NCI-H2107 treated with DMSO at 0.1 percent for 48 hours (cell line): ENCODE data around the gene ATP8B3.
"Not testable (repeated sequence)": the region's sequence is repeated elsewhere in the genome, so short reads cannot be mapped to it uniquely, and the experiment has no call there.

Experiments used
- DNase-seq: peaks from one replicate; lab custom pipeline; 2025; ENCODE audit not compliant: unreplicated experiment; lab: John Stamatoyannopoulos, UW

The ATP8B3 gene

DNA sequence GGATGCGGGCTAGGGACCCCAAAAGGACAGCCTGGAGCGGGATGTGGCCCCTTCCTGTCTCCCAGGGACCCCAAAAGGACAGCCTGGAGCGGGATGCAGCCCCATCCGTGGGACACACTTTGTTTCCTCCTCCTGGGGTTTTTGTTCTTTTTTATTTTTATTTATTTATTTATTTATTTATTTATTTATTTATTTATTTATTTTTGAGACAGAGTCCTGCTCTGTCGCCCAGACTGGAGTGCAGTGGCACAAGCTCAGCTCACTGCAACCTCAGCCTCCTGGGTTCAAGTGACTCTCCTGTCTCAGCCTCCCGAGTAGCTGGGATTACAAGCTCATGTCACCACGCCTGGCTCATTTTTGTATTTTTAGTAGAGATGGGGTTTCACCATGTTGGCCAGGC is 14.8 kb downstream of the ATP8B3 start:
- not testable (repeated sequence) for DNase-seq

DNA sequence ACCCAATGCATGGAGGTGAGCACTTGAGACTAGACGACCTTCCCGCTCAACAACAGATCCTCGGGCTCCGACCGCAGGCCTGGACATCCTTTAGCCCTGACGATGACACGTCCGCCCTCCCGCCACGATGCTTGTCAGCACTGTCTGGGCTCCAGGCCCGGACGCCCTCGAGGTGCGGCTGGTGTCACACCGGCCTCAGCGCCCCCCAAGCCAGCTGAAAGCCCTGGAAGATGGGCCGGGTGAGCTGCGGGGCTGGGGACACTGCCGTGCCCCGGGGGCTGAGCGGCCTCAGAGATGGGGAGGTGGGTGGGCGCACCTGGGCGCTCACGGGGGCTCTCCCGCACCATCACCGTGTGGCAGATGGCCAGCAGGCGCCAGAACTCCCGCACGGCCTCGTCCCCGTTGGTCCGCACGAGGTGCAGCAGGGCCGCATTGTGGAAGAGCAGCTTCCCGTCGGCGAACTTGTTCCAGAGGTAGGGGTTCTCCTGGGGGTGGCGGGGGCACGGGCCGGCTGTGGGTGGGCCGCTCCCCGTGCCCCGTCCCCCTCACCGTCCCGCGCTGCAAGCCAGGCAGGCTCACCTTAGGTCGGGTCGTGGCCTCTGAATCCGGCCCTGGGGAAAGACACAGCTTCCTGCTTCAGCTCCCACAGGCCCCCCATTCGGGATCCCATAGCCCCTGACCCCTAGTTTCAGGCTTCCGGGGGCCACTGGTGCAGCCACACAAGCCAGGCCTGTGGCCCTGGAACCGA is 15.5 kb downstream of the ATP8B3 start:
- no peak for DNase-seq

DNA sequence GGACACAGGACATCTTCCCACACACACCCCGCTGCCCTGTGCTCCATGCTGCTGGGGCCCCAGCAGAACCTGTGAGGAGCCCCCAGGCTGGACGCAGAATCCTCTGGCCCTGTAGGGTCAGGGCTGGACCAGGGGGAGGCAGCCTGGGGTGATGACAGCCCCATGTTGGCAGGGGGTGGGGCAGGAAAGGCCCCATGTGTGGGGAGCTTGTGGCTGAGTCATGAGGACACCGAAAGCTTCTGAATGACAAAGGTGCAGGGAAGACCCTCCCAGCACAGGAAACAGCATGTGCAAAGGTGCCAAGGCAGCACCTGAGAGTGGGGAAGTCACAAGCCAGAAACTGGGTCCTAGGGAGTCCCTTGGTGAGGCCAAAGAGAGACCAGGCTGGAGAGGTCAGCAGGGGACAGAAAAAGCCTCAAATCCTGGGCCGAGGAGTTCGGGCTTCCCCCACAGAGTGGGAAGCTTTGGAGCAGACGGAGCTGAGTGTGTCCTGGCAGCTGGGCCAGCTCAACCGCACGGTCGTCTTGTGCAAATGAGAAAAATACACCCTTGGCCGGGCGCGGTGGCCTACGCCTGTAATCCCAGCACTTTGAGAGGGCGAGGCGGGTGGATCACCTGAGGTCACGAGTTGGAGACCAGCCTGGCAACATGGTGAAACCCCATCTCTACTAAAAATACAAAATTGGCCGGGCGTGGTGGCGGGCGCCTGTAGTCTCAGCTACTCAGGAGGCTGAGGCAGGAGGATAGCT is 17.5 kb downstream of the ATP8B3 start:
- no peak for DNase-seq

DNA sequence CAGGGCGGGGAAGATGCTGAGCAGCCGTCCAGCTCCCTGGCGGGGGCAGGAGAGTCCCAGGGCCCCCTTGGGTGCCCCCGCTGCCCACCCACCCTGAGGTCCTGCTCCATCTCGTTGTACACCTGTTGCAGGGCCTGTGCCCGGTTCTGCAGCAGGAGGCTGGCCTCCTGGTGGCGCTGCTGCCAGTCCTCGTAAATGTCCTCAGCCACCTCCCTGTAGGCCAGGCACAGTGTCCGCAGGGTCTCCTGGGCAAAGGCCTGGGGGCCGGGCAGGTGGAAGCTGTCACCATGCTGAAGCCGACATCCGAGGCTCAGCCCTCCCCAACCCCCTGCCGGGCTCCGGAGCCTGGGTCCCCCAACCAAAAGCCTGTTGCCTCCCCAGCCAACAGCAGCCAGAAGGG is 20.2 kb downstream of the ATP8B3 start:
- DNase-seq: no peak

DNA sequence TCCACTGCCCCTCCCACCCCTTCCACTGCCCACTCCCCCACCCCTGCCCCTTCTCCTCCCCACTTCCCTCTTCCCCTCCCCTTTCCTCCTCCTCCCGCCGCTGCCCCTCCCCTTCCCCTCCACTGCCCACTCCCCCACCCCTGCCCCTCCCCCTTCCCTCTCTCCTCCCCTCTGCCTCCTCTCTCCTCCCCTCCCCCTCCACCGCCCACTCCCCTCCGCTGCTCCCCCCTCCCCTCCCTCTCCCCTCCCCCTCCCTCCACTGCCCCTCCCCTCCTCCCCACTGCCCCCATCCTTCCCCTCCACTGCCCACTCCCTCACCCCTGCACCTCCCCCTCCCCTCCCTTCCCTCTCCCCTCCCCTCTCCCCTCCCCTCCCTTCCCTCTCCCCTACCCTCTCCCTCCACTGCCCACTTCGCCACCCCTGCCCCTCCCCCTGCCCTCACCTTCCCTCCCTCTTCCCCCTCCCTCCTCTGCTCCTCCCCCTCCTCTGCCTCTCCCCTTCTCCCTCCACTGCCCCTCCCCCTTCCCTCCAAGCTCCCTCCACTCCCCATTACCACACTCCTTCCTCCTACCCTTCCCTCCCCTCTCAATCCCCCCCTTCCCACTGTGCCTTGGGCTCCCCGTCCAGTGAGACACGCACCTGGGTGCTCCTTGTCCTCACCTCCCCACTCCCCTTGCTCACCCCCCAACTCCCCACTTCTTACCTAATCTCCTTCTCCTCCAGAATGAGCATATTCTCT is 21.9 kb downstream of the ATP8B3 start:
- no peak for DNase-seq

DNA sequence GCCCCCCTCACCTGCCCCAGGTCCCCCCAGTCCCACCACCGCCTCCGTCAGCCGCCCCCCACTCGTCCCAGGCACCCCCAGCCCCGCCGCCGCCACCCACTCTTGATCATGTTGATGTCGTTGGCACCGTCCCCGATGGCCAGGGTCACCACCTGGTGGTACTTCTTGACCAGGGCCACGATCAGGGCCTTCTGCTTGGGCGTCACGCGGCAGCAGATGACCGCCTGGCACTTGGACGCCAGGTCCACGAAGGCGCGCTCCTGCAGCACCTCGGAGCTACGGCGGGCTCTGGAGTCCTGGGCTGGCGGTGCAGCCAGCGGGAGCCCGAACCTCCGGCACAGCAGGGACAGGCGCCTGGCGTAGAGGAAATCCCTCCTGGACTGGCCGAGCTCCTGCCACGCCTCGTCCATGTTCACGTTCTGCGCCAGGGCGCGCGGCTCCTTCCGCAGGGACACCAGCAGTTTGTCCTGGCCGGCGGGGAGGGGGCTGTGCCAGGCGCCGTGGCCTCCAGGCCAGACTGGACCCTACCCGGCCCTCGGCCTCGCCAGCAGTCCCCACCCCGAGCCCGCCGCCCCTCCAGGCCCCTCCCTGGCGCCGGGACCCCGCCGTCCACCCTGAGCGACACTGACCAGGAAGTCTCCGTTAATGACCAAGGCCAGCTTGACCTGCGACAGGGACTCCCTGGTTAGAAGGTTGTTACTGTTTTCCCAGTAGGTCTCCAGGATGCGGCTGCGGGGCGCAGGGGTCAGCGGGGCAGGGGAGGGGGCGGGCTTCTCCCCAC is 22.6 kb downstream of the ATP8B3 start:
- no peak for DNase-seq

DNA sequence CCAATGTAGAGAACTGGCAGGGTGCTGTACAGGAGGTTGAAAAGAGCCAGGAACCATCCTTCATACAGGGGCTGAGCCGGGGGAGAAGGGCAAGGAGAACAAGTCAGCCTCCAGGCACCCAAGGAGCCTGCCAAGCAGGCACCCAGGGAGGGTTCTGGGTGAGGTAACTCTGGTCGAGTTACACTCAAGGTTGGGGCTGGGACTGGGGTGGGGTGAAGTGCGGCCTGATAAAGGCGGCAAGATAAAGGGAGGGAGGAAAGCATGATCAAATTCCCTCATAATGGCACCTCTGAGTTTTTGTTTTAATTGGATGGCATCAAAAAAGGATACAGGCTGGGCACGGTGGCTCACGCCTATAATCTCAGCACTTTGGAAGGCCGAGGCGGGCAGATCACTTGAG is 25.0 kb downstream of the ATP8B3 start:
- no peak for DNase-seq

DNA sequence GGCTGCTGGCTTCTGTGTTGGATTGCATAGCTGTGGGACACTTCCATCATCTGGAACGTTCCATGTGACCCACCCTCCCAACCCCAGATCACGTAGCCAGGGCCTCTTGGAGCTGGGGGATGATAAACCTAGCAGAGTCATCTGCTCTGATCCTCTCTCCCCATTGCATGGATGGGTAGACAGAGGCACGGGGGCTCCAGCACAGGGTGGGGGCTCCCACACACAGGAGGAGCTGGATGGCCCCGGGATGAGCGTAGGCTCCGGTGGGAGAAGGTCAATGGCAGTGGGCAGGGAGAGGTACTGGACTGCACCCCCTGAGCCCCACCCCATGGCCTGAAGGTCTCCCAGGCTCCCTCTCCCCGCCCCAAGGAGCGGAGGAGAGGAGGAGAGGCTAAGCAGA is 25.4 kb downstream of the ATP8B3 start:
- DNase-seq: no peak

DNA sequence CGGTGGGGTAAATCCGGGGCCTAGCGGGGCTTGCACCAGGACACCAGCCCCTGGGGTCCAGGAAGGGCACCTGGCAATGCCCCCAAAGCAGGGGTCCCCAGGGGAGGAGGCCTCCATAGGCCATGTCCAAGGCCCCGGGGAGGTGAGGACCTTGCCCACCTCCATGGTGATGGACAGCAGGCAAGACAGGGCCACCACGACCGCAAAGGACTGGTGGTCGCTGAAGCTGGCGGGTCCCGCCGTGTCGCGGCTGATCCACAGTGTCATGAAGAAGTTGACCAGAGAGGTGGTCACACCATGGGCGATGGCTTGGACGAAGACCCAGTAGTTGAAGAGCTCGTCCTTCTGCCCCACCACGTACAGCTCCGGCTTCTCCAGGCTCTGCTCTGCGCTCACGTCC is 26.8 kb downstream of the ATP8B3 start:
- no peak for DNase-seq

DNA sequence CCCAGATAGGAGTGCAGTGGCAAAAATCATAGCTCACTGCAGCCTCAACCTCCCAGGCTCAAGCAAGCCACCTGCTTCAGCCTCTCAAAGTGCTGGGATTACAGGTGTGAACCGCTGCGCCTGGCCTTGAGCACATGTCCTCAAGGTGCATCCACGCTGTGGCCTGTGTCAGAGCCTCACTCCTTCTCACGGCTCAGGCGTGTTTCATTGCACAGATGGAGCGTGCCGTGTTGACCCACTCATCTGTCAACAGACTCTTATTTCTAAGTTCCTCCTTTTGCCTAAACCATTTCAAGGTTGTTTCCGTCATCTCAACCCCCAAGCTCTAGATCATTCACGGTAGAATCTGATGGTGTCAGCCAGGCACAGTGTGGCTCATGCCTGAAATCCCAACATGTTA is 28.2 kb downstream of the ATP8B3 start:
- DNase-seq: no peak

DNA sequence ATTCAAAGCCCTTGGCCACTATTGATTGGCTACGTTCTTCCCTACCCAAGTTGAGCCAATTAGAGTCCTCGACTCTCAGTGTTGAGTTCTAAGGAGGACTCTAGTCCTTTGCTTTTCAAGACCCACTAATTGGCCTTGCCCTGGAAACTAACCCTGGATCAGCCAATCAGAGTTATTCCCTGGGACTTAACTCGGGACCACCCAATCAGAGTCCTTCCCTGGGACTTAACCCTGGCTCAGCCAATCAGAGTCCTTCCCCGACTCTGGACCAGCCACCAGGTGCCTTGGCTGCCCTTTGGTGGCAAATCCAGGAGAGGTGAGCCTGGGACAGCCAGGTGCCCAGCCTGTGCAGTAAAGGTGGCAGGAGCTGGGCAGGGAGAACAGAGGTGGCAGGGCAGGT is 28.7 kb downstream of the ATP8B3 start:
- no peak for DNase-seq

DNA sequence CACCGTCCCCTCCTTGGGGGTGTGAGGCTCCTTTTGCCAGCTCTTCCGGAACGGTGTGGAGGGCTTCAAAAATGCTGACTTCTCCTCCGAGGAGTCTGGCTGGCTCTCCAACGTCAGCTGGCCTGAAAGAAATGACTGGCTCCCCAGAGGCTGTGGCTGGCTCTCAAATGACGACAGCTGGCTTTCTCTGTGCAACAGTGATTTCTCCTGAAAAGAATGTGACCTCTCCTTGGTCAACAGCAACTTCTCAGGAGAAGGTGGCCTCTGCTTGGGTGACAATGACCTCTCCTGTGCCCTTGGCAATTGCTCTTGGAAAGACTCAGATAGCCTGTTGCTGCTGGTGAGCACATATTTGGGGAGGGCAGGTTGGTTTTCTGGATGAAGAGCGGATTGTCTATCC is 29.6 kb downstream of the ATP8B3 start:
- DNase-seq: no peak

DNA sequence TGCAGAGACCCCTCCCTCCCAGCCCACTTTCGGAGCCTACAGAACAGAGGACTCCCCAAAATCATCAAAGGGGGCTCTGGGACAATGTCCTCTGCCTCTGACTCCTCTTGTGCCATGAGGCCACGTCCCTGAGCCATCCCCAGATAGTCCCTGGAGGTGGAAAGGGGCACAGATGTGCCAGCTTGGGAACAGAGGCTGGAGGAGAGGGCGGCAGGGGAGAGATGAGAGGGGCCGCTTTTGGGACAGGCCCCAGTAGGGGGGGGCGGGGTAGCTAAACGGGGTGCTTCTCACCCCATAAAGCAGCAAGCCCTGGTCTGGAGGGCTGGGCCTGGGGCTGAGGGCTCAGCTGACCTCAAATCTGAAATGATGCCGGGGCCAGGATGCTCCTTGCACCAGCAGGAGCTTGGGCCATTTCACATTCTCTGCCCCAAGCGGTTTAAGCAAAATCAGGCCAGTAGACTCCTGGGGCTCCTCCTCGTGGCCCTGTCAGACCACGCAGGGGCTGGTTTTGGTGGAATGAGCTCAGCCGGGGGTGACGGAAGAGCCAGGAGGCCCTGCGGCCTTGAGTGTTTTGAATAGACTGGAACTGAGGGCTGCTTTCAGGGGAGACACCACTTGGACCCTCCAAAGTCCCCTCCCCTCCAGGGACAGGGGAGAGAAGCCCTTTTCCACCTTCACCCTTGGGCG is 31.7 kb downstream of the ATP8B3 start:
- DNase-seq: no peak

DNA sequence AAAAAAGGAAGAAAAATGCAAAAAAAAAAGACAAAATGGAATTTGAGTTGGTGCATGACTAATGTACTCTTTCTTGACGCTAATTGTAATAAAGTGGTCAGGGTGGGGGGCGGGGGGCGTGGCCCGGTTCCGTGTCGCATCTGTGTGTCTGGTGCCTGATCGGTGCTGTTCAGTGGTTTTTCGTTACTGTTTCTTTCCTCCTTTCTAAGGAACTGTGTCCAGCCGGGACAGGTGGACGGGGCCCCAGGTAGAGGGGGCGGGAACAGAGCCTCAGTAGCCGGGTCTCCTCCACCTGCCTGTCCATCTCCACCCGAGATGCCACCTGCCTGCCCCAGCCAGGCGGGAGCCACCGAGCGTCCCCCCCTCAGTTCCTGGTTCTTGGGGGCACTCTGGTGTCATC is 32.5 kb downstream of the ATP8B3 start:
- no peak for DNase-seq

DNA sequence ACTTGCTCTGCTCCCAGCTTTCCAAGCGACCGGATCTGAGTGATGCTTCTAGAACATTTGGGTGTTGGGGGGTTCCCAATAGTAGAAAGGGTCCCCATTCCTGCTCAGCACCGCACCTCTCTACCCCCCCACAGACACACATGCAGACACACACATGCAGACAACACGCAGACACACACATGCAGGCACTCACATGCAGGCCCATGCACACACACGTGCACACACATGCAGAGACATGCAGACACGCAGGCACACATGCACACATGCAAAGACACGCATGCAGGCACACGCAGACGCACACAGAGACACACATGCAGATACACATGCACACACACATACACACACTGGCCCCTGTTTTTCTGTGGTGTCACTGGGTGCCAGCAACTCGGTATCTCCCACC is 34.9 kb downstream of the ATP8B3 start:
- no peak for DNase-seq

DNA sequence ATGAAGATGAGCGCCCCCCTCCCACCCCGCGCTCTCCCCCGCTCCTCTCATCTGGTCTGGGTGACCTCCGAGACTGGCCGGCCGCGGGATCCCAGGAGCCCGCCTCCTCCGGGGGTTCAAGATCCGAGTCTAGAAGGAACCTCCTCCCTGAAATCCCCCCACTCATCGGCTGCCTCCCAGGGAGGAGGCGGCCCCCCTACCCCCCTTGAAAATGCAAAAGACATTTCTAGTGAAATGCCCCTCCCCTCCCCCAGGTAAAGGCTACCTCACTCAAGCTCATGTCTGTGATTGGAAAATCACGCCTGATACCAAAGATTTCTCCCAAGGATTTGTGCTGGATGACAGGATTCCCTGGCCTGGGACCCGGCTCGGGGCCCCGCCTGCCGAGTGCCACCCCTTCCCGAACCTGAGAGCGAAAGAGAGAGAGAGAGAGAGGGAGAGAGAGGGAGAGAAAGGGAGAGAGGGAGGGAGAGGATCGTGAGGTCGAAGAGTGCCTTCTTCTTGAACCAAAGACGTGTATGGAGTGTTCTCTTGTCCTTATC is 35.4 kb downstream of the ATP8B3 start:
- no peak for DNase-seq

DNA sequence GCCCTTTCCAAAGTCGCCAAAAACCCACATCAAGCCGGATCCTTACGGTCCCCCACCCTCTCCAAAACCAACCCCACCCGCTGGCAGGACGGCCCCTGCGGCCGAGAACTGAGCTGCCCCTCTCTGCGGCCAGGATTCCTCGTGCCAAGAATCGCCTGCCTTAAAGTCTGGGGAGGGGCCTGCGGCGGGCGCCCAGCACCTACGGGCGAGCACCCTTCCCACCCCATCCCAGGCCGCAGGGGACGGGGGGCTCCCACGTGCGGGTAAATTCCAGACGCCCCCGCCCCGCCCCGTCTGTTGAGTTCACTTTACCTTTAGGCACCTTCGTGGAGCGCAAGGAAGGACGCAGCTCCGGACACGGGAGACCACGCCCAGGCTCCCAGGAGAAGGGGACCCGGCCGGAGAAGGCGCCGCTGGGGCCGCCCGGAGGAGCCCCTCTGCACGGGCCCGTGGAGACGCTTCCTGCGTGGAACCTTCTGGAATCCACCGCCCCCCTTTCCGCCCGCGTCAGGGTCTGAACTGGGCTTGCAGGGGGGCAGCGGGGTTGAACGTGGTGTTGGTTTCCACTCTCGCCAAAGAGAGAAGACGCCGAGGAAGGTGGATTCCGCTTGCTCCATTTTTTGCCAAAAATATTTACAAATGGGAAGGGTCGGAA is 36.0 kb downstream of the ATP8B3 start:
- DNase-seq: no peak

DNA sequence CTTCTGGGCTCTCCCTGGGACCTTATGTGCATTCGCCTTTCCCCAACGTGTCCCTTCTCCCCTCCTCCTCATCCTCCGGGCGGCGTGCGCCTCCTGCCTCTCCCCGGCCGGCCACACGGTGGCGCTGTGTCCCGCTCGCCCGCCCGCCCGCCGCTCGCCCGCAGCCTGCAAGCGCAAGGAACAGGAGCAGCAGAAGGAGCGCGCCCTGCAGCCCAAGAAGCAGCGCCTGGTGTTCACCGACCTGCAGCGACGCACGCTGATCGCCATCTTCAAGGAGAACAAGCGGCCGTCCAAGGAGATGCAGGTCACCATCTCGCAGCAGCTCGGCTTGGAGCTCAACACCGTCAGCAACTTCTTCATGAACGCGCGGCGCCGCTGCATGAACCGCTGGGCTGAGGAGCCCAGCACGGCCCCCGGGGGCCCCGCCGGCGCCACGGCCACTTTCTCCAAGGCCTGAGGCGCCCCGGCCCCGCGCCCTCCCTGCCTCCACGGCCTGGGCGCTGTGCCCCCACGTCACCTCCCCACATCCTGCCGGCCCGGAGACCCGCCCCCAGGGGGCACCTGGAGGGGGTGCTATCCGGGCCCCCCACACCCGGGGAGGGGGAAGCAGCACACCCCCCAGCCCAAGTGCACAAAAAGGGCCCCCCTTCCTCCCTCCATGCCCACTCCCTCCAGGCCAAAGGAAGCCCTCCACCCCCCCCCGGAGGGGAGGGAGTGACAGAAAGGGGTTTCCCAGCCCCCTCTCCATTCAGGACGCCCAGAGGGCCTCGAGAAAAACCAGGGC is 36.9 kb downstream of the ATP8B3 start:
- no peak for DNase-seq

DNA sequence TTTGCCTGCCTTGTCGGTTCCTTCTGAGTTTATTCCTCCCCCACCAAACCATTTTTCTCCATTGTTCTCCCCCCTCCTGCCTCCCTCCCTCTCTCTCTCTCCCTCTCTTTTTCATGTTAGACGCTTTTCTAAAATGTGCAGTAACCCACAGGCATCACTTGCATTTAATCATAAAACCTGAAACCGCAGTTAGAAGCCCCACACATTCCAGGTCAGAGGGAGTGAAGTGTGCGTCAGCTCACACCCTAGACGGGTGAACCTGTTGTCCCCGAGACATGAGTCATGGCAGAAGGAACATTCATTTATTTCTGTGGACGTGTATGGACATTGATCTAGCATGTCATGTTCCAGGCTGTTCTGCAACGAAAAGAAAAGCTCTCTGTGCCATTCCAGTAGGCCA is 38.9 kb downstream of the ATP8B3 start:
- no peak for DNase-seq
